Tracheal epithelial cell (primary cell): ENCODE data around the gene APOL6. TPM values are rescaled to one million over a fixed set of nuclear protein-coding genes. Genes with fewer than 3 reads are reported as not detected.

Experiments used
- total RNA-seq: library from RNA; depleted of rRNA; stranded (reverse); fragments of >200 nt; gene quantifications from 2 replicates; pipeline ENCODE4 v1.2.1, GENCODE V29; 2014

Gene APOL6
- 9.8 and 20.7 TPM in 2 replicates for total RNA-seq

GRCh38 chr22:35648066-35649025 lies at the start of gene APOL6:
Gene APOL6, plus strand, starts transcription at chr22:35648446. Its CDS starts 7,980 bp downstream, at chr22:35656426.

GRCh38 chr22:35617137-35617755 lies 31.0 kb upstream of the APOL6 start, which contains the start of gene MB:
Gene MB, minus strand, starts transcription at chr22:35617329. Its CDS starts 72 bp downstream, at chr22:35617257.

GRCh38 chr22:35717572-35717971 lies 69.3 kb downstream of the APOL6 start, which contains the start of gene APOL5:
Gene APOL5, plus strand, starts transcription at chr22:35717872. Its CDS starts 0 bp downstream, at chr22:35717872.

Other genes with a start within 250 kb of the APOL6 start
- gene MCM5, start 248.3 kb upstream of the APOL6 start, total RNA-seq: 12.1 and 15.2 TPM in 2 replicates
- 0.43 and 0.48 TPM in 2 replicates for gene RASD2, start 107.6 kb upstream of the APOL6 start, total RNA-seq
- gene MB, start 31.1 kb upstream of the APOL6 start, total RNA-seq: not detected in 2 replicates
- gene APOL5, start 69.4 kb downstream of the APOL6 start, total RNA-seq: not detected in 2 replicates